C4-2B (cell line): Measurements from ENCODE around the gene HNRNPAB.

Source experiments
- H3K27ac ChIP-seq: fragments of 450-650 bp; 2 replicates; pipeline ENCODE4 v1.5.1; 2017
- ZFX ChIP-seq: fragments of 450-650 bp; IDR thresholded peaks from 2 replicates; pipeline ENCODE4 v1.6.1; 2017
- TF ChIP-seq, protein P1 (sequence below): fragments of 450-650 bp; conservative IDR thresholded peaks from 2 replicates; pipeline ENCODE4 v1.5.1; 2017; ENCODE audit warnings: mild to moderate bottlenecking

Gene HNRNPAB

GRCh38 chr5:178231539-178232123, 27.3 kb downstream of the HNRNPAB start:
- H3K27ac ChIP-seq: peak overlapping the region; percentile 88
- TF ChIP-seq, protein P1, sequence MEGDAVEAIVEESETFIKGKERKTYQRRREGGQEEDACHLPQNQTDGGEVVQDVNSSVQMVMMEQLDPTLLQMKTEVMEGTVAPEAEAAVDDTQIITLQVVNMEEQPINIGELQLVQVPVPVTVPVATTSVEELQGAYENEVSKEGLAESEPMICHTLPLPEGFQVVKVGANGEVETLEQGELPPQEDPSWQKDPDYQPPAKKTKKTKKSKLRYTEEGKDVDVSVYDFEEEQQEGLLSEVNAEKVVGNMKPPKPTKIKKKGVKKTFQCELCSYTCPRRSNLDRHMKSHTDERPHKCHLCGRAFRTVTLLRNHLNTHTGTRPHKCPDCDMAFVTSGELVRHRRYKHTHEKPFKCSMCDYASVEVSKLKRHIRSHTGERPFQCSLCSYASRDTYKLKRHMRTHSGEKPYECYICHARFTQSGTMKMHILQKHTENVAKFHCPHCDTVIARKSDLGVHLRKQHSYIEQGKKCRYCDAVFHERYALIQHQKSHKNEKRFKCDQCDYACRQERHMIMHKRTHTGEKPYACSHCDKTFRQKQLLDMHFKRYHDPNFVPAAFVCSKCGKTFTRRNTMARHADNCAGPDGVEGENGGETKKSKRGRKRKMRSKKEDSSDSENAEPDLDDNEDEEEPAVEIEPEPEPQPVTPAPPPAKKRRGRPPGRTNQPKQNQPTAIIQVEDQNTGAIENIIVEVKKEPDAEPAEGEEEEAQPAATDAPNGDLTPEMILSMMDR: no peak
- TF ChIP-seq ZFX: no peak

DNA sequence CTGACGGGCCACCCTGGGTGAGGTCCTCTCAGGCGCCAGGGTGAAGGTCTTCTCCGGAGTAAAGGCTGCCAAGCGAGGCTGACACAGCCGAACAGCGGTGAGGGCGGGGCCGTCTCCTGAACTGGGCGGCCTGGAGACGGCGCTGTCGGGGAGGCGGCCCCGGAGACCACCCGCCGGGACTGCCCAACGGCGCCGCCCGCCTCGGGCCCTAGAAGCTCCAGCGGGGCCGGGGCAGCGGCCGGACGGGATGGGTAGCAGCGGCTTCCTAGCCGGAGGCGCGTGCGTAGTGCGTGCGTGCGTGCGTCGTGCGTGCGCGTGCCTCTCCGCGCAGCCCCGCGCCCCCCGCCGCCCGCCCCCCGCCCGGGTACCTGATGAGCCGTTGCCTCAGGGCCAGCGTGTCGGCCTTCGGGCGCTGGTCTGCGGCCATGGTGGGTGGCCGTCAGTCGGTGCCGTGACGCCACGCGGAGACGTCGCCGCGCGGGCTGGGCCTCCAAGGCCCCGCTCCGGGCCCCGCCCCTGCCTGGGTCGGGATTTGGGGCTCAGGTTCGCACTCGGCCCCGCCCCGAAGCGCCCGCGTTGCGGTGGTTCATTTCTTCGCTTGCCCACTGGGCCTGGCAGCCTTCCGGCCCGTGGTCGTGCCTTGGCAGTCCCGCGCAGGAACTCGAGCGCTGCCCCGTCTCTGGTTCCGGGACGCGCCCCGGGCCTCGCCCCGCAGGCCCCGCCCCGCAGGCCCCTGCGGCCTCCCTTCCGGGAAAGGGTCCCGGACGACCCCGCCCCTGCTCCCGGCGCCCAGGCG, 28.0 kb downstream of the HNRNPAB start, which contains the start of gene PHYKPL:
PHYKPL (minus strand) TSS at position 679 of the 796 bp plus-strand sequence; CDS start at position 427, 252 bp downstream.
- peak within 1 kb of the TSS; percentile 88 for H3K27ac ChIP-seq
- TF ChIP-seq ZFX: peak; percentile 93
- TF ChIP-seq, protein P1: no peak

DNA sequence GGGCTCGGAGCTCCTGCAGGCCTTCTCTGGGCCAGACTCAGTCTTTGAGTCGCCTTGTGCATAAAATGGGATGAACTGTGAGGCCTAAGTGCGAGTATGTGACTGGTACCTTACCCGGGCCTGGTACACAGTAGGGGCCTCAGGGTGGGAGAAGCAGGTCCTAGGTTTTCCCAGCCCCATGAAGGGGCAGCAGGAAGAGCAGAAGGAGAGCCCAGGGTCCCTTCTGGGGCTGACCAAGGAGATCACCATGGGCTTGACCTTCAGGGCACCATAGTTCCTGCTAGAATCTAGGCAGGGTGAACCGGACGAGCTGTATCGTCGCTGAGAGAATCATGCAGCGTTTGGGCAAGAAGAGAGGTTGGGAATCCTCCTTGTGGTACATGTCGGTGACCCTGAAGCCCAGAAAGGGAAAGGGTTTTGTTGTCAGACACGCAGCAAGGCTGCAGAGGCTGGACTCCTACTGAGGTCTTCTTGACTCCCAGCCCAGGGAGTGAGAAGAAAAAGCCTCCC, 28.6 kb downstream of the HNRNPAB start:
- no peak for TF ChIP-seq ZFX
- TF ChIP-seq, protein P1: no peak

DNA sequence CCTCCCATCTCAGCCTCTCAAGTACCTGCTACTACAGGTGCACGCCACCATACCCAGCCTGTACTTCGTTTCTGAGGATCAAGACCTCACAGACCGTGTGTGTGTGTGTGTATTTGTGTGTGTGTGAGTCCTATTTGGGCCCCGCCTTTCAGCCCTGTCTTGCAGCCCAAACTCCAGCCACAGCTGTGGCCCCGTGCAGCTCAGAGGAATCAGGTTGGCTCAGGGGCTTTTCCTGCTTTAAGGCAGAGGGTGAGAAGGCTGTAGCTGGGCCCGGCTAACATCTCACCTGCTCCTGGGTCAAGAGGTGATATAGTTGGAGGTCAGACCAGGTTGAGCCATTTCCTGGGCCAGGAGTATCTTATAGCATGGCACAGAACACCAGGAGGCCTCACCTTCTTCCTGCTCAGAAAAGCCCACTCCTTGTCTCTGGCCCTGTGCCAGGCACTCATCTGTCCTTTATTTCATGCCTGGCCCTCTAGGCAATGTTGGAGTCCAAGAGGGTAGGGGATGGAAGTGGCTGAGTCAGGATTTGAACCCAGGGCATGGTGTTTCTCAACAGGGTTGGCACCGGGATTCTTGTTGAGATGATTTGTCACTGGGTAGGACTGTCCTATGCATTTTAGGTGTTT, 29.9 kb downstream of the HNRNPAB start:
- H3K27ac ChIP-seq: no peak overlapping the region
- TF ChIP-seq ZFX: no peak

More for the DNA sequence above, 28.6 kb downstream of the HNRNPAB start:
- peak overlapping the region; percentile 88 for H3K27ac ChIP-seq

DNA sequence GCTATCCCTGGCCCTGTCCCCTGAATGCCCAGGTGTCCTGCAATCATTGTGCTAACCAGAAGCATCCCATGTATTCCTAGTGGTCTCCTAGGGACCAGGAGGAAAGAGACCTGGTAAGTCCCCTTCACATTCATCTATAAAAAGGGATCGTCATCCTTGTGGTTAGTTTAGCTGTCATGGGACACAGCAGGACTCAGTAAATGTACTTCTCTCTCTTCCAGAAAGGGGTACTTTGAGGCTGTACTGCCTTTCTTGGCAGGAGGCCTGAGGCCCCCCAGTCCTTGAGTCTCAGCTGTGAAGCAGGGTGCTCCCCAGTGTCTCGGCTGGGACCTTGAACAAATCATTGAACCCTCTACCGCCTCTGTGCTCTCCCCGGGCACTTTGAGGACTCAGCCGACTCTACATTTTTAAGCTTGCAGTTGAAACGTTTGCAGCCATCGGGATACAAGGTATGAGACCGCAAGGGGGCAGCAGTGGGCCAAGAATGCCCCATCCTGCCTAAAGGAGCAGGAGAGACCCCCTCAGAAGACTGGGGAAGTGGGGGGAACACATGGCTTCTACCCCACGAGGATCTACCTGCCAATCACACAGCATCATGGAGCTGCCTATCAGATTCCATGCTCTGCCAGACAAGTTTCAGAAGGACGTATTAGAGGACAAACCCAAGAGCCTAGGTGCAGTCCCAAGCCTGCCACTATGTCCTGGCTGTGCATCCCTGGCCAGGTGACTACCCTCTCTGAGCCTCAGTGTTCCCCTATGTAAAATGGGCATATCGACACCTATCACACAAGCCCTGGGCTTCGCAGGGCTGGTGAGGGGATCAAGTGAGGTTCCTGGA, 30.6 kb downstream of the HNRNPAB start:
- TF ChIP-seq, protein P1: peak; percentile 87
- no peak for TF ChIP-seq ZFX
- no peak overlapping the region for H3K27ac ChIP-seq

DNA sequence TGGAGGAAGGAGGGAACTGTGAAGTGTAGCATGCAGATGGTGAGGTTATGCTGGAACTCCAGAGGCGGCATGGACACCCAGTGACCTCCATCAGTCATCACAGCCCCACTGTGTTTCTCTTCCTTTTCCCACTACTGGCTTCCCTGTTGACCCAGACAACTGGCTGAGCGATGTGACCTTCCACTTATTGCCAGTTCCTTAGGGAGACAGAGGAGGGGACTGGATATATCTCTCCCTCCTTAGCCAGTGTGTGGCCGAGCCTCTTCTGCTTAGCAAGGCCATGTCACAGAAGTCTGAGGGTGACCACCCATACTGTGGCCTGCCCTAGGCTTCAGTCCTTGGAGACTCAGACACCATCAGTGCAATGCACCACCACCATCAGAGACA, 31.2 kb downstream of the HNRNPAB start:
- no peak overlapping the region for H3K27ac ChIP-seq
- TF ChIP-seq ZFX: no peak
- TF ChIP-seq, protein P1: no peak

- no peak for TF ChIP-seq ZFX
- TF ChIP-seq, protein P1: no peak
- peak overlapping the region; percentile 5 for H3K27ac ChIP-seq
These were observed 31.8 kb downstream of the HNRNPAB start for GRCh38 chr5:178236126-178236525.
